Body of pancreas (tissue), 4 donors: ENCODE measurements around the gene GPR37L1. TPM values are rescaled to one million over a fixed set of nuclear protein-coding genes. Genes with fewer than 3 reads are reported as not detected.
A peak's percentile ranks its signal among the peaks of the same experiment; 100 is the strongest.
"Not testable (repeated sequence)": the region's sequence is repeated elsewhere in the genome, so short reads cannot be mapped to it uniquely, and the experiment has no call there.

Source experiments
- ATAC-seq: fragments of 150-250 bp; one replicate; pipeline ENCODE4 v1.9.1; 2016
- DNase-seq, 4 donors: peaks; one replicate each; pipeline ENCODE4 v3.0.0-alpha.2; 2019
- H3K27ac ChIP-seq, 4 donors: fragments of 200-600 bp; sonication (generic); 1 replicate in 3 of 4; 2 replicates in 1 of 4; pipeline versions ENCODE4 v1.5.1 to v1.6.1; 2016 to 2019; ENCODE audit warnings: mild to moderate bottlenecking in 1 of 4, mixed read lengths in 1 of 4, moderate library complexity in 1 of 4
- H3K27me3 ChIP-seq, 2 donors: fragments of 200-600 bp; sonication (generic); one replicate each; pipeline ENCODE4 v1.6.0; 2016; ENCODE audit warnings: mild to moderate bottlenecking in 1 of 2
- H3K36me3 ChIP-seq, 2 donors: fragments of 200-600 bp; sonication (generic); replicated peaks in 1 of 2; 2 replicates each; pipeline ENCODE4 v1.5.1; 2016; ENCODE audit warnings: low read depth in 2 of 2; ENCODE audit not compliant: insufficient read depth in 1 of 2
- H3K4me1 ChIP-seq: fragments of 200-600 bp; sonication (generic); one replicate; pipeline ENCODE4 v1.6.0; 2016
- H3K4me3 ChIP-seq, 2 donors: fragments of 200-600 bp; sonication (generic); 1 replicate in 1 of 2; 2 replicates in 1 of 2; pipeline ENCODE4 v1.5.1; 2016 to 2019
- H3K9me3 ChIP-seq, 3 donors: fragments of 200-600 bp; sonication (generic); 1 replicate in 2 of 3; 2 replicates in 1 of 3; pipeline ENCODE4 v1.5.1; 2016
- CTCF ChIP-seq, 7 experiments: fragments of 450-650 bp in 4 of 7; fragments of 200-600 bp in 3 of 7; sonication (generic) in 3 of 7; IDR thresholded peaks; one replicate each; pipeline ENCODE4 v1.5.1; 2016 to 2019; ENCODE audit warnings: antibody characterized with exemption in 7 of 7
- POLR2A ChIP-seq, 3 donors: fragments of 450-650 bp; IDR thresholded peaks; one replicate each; pipeline ENCODE4 v1.6.1; 2016; ENCODE audit warnings: antibody characterized with exemption in 3 of 3, mild to moderate bottlenecking in 2 of 3
- WGBS, 2 donors: methylation state at CpG; one replicate each; pipeline ENCODE4 v1.1.5; 2017; 5-methylcytosine and 5-hydroxymethylcytosine counted together
- intact Hi-C: fragments of 100-400 bp; cut with DNase I; formaldehyde crosslinking; loops from one replicate; pipeline ENCODE4 v1.15.1; 2023
- total RNA-seq, 2 donors: library from RNA; depleted of rRNA; stranded (reverse); fragments of >200 nt; gene quantifications; one replicate each; pipeline ENCODE4 v1.1.0, GENCODE V29; 2016

Gene GPR37L1
- total RNA-seq, 2 donors from 2014 or later: not detected

GRCh38 chr1:202143768-202144401 is 21.2 kb downstream of the GPR37L1 start:
- DNase-seq (peak in 3 of 4 donors; percentile 33 to 51 (median 44)), ATAC-seq (peak; percentile 75)
- H3K36me3 ChIP-seq: no peaks in the 10 kb centered on the region
- H3K9me3 ChIP-seq: no peaks in the 10 kb centered on the region
- TF ChIP-seq POLR2A (IDR thresholded peaks at IDR 0.05): peak in 1 of 3 donors; percentile 9
- no peak for TF ChIP-seq CTCF (IDR thresholded peaks at IDR 0.05)
- intact Hi-C loops: no loop called here
- H3K27me3 ChIP-seq: no peaks in the 10 kb centered on the region
- 0 to 1% methylated on average over 7 to 45 of the region's 58 CpGs for WGBS, 2 donors
- H3K4me1 ChIP-seq: peaks cover 24% of the 10 kb centered on the region
- H3K27ac ChIP-seq: peak overlapping the region; percentile 68 to 86 (median 80)
- peak overlapping the region; percentile 81 for H3K4me3 ChIP-seq

GRCh38 chr1:202144402-202145067 is 21.8 kb downstream of the GPR37L1 start, which contains the start of gene ARL8A:
Gene ARL8A (minus strand): TSS chr1:202144737. CDS start chr1:202144572, 165 bp downstream.
- TF ChIP-seq CTCF (IDR thresholded peaks at IDR 0.05): no peak
- peak; percentile 50 to 55 (median 53) for TF ChIP-seq POLR2A (IDR thresholded peaks at IDR 0.05)
- intact Hi-C loops: no loop called here
- H3K27ac ChIP-seq: peak within 1 kb of the TSS; percentile 68 to 86 (median 80)
- no peaks in the 10 kb centered on the region for H3K9me3 ChIP-seq
- DNase-seq: peak; percentile 70 to 77 (median 72)
- 0% methylated on average over 62 of the region's 82 CpGs; no CpG with 5 or more reads in 1 of the 2 donors for WGBS, 2 donors
- H3K4me3 ChIP-seq: peak within 1 kb of the TSS; percentile 81
- ATAC-seq: peak; percentile 85
- H3K27me3 ChIP-seq: no peaks in the 10 kb centered on the region
- H3K36me3 ChIP-seq: no peaks in the 10 kb centered on the region
- peaks cover 24% of the 10 kb centered on the region for H3K4me1 ChIP-seq

GRCh38 chr1:202145068-202145743 is 22.5 kb downstream of the GPR37L1 start:
- intact Hi-C loops: no loop called here
- ATAC-seq: no peak

GRCh38 chr1:202145744-202146140 is 23.0 kb downstream of the GPR37L1 start:
- H3K9me3 ChIP-seq, H3K4me3 ChIP-seq, H3K36me3 ChIP-seq, H3K27me3 ChIP-seq, H3K27ac ChIP-seq, DNase-seq, intact Hi-C loops, ATAC-seq: not testable (repeated sequence)
- WGBS, 2 donors: 92% methylated on average over 8 of the region's 8 CpGs
- peaks cover 24% of the 10 kb centered on the region for H3K4me1 ChIP-seq

More at GRCh38 chr1:202145068-202145743, 22.5 kb downstream of the GPR37L1 start:
- 7 to 11% methylated on average over 10 to 13 of the region's 13 CpGs for WGBS, 2 donors
- peak overlapping the region in 1 of 2 donors; percentile 81 for H3K4me3 ChIP-seq
- H3K4me1 ChIP-seq: peaks cover 24% of the 10 kb centered on the region
- peak overlapping the region; percentile 68 to 86 (median 80) for H3K27ac ChIP-seq
- no peaks in the 10 kb centered on the region for H3K36me3 ChIP-seq
- no peak for DNase-seq
- H3K27me3 ChIP-seq: no peaks in the 10 kb centered on the region
- TF ChIP-seq POLR2A (IDR thresholded peaks at IDR 0.05) (no peak), CTCF (IDR thresholded peaks at IDR 0.05) (no peak)
- H3K9me3 ChIP-seq: no peaks in the 10 kb centered on the region

- intact Hi-C loops: no loop called here
- Histone ChIP-seq H3K9me3 (no peaks in the 10 kb centered on the region), H3K27me3 (no peaks in the 10 kb centered on the region), H3K27ac (no peak overlapping the region), H3K4me3 (no peak overlapping the region), H3K36me3 (no peaks in the 10 kb centered on the region), H3K4me1 (peaks cover 24% of the 10 kb centered on the region)
- DNase-seq (no peak), ATAC-seq (no peak)
- TF ChIP-seq POLR2A (IDR thresholded peaks at IDR 0.05): no peak
- no peak for TF ChIP-seq CTCF (IDR thresholded peaks at IDR 0.05)
- WGBS, 2 donors: 87 to 93% methylated on average over 5 of the region's 5 CpGs
These were observed 23.6 kb downstream of the GPR37L1 start for GRCh38 chr1:202146279-202146678.
